Measurements from ENCODE around the gene OR4D1.
"Not testable (repeated sequence)": the region's sequence is repeated elsewhere in the genome, so short reads cannot be mapped to it uniquely, and the experiment has no call there.

Gene OR4D1

DNA sequence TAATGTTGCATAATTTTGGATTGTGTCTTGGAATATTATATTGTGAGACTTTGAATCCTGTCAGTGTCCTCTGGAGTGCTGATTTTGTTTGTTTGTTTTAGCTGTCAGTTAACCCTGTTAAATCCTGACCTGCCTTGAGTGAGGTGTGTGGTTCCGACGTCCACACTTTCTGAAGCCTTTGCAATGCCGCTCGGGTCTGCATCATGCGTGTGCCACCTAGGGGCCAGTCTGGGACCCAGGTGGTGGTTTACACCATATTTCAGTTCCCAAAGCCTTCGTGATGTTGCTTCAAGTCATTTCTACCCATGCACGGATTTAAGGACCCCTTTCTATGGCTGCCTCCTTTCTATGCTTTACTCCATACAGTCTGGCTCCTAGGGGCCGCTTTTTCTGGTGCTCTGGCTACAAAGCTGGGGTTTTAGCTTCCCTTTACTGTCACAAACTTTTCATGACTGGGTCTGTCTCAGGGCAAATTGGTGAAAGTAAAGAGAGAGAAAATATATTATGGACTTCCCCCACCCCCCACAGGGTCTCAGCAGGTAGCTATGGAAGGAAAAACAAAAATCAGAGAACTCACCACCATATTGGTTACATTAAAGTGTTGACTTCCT, 11.4 kb upstream of the OR4D1 start:
- H3K4me3 ChIP-seq (ENCODE audit: insufficient read depth in 1 of 2, low read depth in 1 of 2, low read length in 2 of 2), result no peak overlapping the region
- WGBS, result 26% methylated on average over 8 of the region's 8 CpGs

DNA sequence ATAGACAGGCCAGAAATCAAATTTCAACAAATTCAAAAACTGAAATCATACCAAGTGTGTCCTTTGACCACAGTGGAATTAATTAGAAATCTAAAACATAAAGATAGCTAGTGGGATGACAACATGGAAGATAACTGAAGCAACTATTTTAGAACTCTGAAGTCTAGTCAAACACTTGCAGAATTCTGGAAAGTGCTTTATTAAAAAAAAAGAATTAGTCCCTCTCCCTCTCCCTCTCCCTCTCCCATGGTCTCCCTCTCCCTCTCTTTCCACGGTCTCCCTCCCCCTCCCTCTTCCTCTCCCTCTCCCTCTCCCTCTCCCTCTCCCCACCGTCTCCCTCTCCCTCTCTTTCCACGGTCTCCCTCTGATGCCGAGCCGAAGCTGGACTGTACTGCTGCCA, 6.7 kb upstream of the OR4D1 start:
- Histone ChIP-seq H3K27me3 (ENCODE audit: control insufficient read depth in 1 of 2, insufficient read depth in 1 of 2, low read length in 2 of 2) (peaks cover 11 to 15% of the 10 kb centered on the region in 2 experiments), H3K4me3 (ENCODE audit: insufficient read depth in 1 of 2, low read depth in 1 of 2, low read length in 2 of 2) (no peak overlapping the region), H3K14ac (ENCODE audit: low read length in 2 of 2) (no peak overlapping the region), H2BK15ac (ENCODE audit: low read depth, poor library complexity, severe bottlenecking) (no peak overlapping the region), H3K4me1 (ENCODE audit: control insufficient read depth, insufficient read depth, low read depth, low read length) (no peaks in the 10 kb centered on the region), H3K4ac (ENCODE audit: low read depth in 1 of 2, low read length in 2 of 2) (no peak overlapping the region), H3K79me1 (replicated peaks; ENCODE audit: low read length, poor library complexity, severe bottlenecking) (no peaks in the 10 kb centered on the region), H3K36me3 (ENCODE audit: control insufficient read depth in 1 of 2, insufficient read depth in 2 of 2, low read depth in 1 of 2, low read length in 2 of 2) (no peaks in the 10 kb centered on the region), H3K18ac (ENCODE audit: low read depth in 1 of 2, low read length in 2 of 2) (no peak overlapping the region), H4K91ac (ENCODE audit: low read length) (no peak overlapping the region), H4K8ac (ENCODE audit: low read length) (no peak overlapping the region), H3K23ac (ENCODE audit: low read length in 2 of 2) (no peak overlapping the region), H3K27ac (ENCODE audit: low read length, poor library complexity, severe bottlenecking) (no peak overlapping the region), H2BK5ac (ENCODE audit: low read depth, low read length, poor library complexity, severe bottlenecking) (no peak overlapping the region), H2BK12ac (ENCODE audit: low read length in 2 of 2) (no peak overlapping the region), H2AK5ac (ENCODE audit: low read length, severe bottlenecking) (no peak overlapping the region), H2AFZ (ENCODE audit: low read depth, low read length) (no peak overlapping the region), H2BK120ac (ENCODE audit: low read depth, low read length) (no peak overlapping the region), H3K4me2 (ENCODE audit: low read length, poor library complexity, severe bottlenecking) (no peak overlapping the region), H3K9me3 (ENCODE audit: control insufficient read depth, low read length) (peaks cover 16% of the 10 kb centered on the region), H3K9ac (ENCODE audit: low read length) (no peak overlapping the region)
- DNase-seq, result no peak
- 79% methylated on average over 5 of the region's 5 CpGs for WGBS

More for the DNA sequence above, 11.4 kb upstream of the OR4D1 start:
- Histone ChIP-seq H3K23ac (ENCODE audit: low read length in 2 of 2) (no peak overlapping the region), H3K27me3 (ENCODE audit: control insufficient read depth in 1 of 2, insufficient read depth in 1 of 2, low read length in 2 of 2) (peaks cover 29 to 37% of the 10 kb centered on the region in 2 experiments), H2BK15ac (ENCODE audit: low read depth, poor library complexity, severe bottlenecking) (no peak overlapping the region), H4K8ac (ENCODE audit: low read length) (no peak overlapping the region), H3K79me1 (replicated peaks; ENCODE audit: low read length, poor library complexity, severe bottlenecking) (no peaks in the 10 kb centered on the region), H2BK5ac (ENCODE audit: low read depth, low read length, poor library complexity, severe bottlenecking) (no peak overlapping the region), H3K14ac (ENCODE audit: low read length in 2 of 2) (no peak overlapping the region), H2BK12ac (ENCODE audit: low read length in 2 of 2) (no peak overlapping the region), H4K91ac (ENCODE audit: low read length) (no peak overlapping the region), H2AK5ac (ENCODE audit: low read length, severe bottlenecking) (no peak overlapping the region), H3K9me3 (ENCODE audit: control insufficient read depth, low read length) (peaks cover 3% of the 10 kb centered on the region), H3K4me2 (ENCODE audit: low read length, poor library complexity, severe bottlenecking) (no peak overlapping the region), H3K36me3 (ENCODE audit: control insufficient read depth in 1 of 2, insufficient read depth in 2 of 2, low read depth in 1 of 2, low read length in 2 of 2) (no peaks in the 10 kb centered on the region), H3K9ac (ENCODE audit: low read length) (no peak overlapping the region), H3K4me1 (ENCODE audit: control insufficient read depth, insufficient read depth, low read depth, low read length) (no peaks in the 10 kb centered on the region), H2AFZ (ENCODE audit: low read depth, low read length) (no peak overlapping the region), H3K18ac (ENCODE audit: low read depth in 1 of 2, low read length in 2 of 2) (no peak overlapping the region), H3K27ac (ENCODE audit: low read length, poor library complexity, severe bottlenecking) (no peak overlapping the region), H2BK120ac (ENCODE audit: low read depth, low read length) (no peak overlapping the region), H3K4ac (ENCODE audit: low read depth in 1 of 2, low read length in 2 of 2) (no peak overlapping the region)
- DNase-seq, result no peak

DNA sequence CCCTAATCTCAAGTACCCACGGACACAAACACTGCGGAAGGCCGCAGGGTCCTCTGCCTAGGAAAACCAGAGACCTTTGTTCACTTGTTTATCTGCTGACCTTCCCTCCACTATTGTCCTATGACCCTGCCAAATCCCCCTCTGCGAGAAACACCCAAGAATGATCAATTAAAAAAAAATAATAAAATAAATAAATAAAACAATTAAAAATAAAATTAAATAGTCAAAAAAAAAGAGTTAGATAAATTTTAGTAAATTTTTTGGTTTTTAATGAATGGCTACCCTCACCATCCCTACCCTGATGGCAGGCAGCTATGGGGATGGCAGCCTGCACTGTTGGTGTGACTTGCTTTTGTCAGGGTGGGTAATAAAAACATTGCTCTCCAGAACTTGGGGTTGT, 4.8 kb upstream of the OR4D1 start:
- not testable (repeated sequence) for H3K9ac ChIP-seq (ENCODE audit: low read length); H2AK5ac ChIP-seq (ENCODE audit: low read length, severe bottlenecking); H2BK15ac ChIP-seq (ENCODE audit: low read depth, poor library complexity, severe bottlenecking); H2BK12ac ChIP-seq (ENCODE audit: low read length in 2 of 2); H3K23ac ChIP-seq (ENCODE audit: low read length in 2 of 2); H2AFZ ChIP-seq (ENCODE audit: low read depth, low read length); DNase-seq; H3K4me2 ChIP-seq (ENCODE audit: low read length, poor library complexity, severe bottlenecking); H3K27ac ChIP-seq (ENCODE audit: low read length, poor library complexity, severe bottlenecking); H3K79me1 ChIP-seq (replicated peaks; ENCODE audit: low read length, poor library complexity, severe bottlenecking); H2BK5ac ChIP-seq (ENCODE audit: low read depth, low read length, poor library complexity, severe bottlenecking); H3K4ac ChIP-seq (ENCODE audit: low read depth in 1 of 2, low read length in 2 of 2); H3K36me3 ChIP-seq (ENCODE audit: control insufficient read depth in 1 of 2, insufficient read depth in 2 of 2, low read depth in 1 of 2, low read length in 2 of 2); H2BK120ac ChIP-seq (ENCODE audit: low read depth, low read length); H3K14ac ChIP-seq (ENCODE audit: low read length in 2 of 2); H3K27me3 ChIP-seq (ENCODE audit: control insufficient read depth in 1 of 2, insufficient read depth in 1 of 2, low read length in 2 of 2); H4K91ac ChIP-seq (ENCODE audit: low read length); H3K18ac ChIP-seq (ENCODE audit: low read depth in 1 of 2, low read length in 2 of 2); H3K4me3 ChIP-seq (ENCODE audit: insufficient read depth in 1 of 2, low read depth in 1 of 2, low read length in 2 of 2); H4K8ac ChIP-seq (ENCODE audit: low read length); H3K4me1 ChIP-seq (ENCODE audit: control insufficient read depth, insufficient read depth, low read depth, low read length)
- H3K9me3 ChIP-seq (ENCODE audit: control insufficient read depth, low read length), result peaks cover 19% of the 10 kb centered on the region
- 84% methylated on average over 3 of the region's 4 CpGs for WGBS

DNA sequence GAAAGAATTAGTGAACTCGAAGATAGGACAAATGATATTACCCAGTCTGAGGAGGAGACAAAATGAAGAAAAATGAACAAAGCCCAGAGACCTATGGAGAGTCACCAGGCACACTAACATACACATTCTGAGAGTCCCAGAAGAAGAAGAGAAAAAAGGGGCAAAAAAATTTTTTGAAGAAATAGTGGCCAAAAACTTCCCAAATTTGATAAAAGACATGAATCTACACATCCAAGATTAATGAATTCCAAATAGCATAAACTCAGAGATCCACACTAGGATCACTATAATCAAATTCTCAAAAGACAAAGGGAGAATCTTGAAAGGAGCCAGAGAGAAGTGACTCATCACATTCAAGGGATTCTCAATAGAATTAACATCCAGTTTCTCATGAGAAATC, 3.4 kb upstream of the OR4D1 start:
- H2BK12ac ChIP-seq (ENCODE audit: low read length in 2 of 2), result no peak overlapping the region

More for the DNA sequence above, 3.4 kb upstream of the OR4D1 start:
- Histone ChIP-seq H2BK120ac (ENCODE audit: low read depth, low read length) (no peak overlapping the region), H3K4me2 (ENCODE audit: low read length, poor library complexity, severe bottlenecking) (no peak overlapping the region), H3K27ac (ENCODE audit: low read length, poor library complexity, severe bottlenecking) (no peak overlapping the region), H3K9ac (ENCODE audit: low read length) (no peak overlapping the region), H3K79me1 (replicated peaks; ENCODE audit: low read length, poor library complexity, severe bottlenecking) (no peaks in the 10 kb centered on the region), H4K91ac (ENCODE audit: low read length) (no peak overlapping the region), H3K4me1 (ENCODE audit: control insufficient read depth, insufficient read depth, low read depth, low read length) (no peaks in the 10 kb centered on the region), H3K4ac (ENCODE audit: low read depth in 1 of 2, low read length in 2 of 2) (no peak overlapping the region), H3K18ac (ENCODE audit: low read depth in 1 of 2, low read length in 2 of 2) (no peak overlapping the region), H2AFZ (ENCODE audit: low read depth, low read length) (no peak overlapping the region), H2BK15ac (ENCODE audit: low read depth, poor library complexity, severe bottlenecking) (no peak overlapping the region), H3K36me3 (ENCODE audit: control insufficient read depth in 1 of 2, insufficient read depth in 2 of 2, low read depth in 1 of 2, low read length in 2 of 2) (no peaks in the 10 kb centered on the region), H3K9me3 (ENCODE audit: control insufficient read depth, low read length) (peaks cover 19% of the 10 kb centered on the region), H3K27me3 (ENCODE audit: control insufficient read depth in 1 of 2, insufficient read depth in 1 of 2, low read length in 2 of 2) (peaks cover 11 to 20% of the 10 kb centered on the region in 2 experiments), H4K8ac (ENCODE audit: low read length) (no peak overlapping the region), H2AK5ac (ENCODE audit: low read length, severe bottlenecking) (no peak overlapping the region), H3K4me3 (ENCODE audit: insufficient read depth in 1 of 2, low read depth in 1 of 2, low read length in 2 of 2) (no peak overlapping the region), H2BK5ac (ENCODE audit: low read depth, low read length, poor library complexity, severe bottlenecking) (no peak overlapping the region), H3K23ac (ENCODE audit: low read length in 2 of 2) (no peak overlapping the region), H3K14ac (ENCODE audit: low read length in 2 of 2) (no peak overlapping the region)
- no peak for DNase-seq
- no CpG with 5 or more reads among the region's 1 CpG for WGBS

All from mesenchymal stem cell (in vitro differentiated cells and primary cell).